Measurements from ENCODE around the gene GLCCI1.
"Not testable (repeated sequence)": the region's sequence is repeated elsewhere in the genome, so short reads cannot be mapped to it uniquely, and the experiment has no call there.

DNA sequence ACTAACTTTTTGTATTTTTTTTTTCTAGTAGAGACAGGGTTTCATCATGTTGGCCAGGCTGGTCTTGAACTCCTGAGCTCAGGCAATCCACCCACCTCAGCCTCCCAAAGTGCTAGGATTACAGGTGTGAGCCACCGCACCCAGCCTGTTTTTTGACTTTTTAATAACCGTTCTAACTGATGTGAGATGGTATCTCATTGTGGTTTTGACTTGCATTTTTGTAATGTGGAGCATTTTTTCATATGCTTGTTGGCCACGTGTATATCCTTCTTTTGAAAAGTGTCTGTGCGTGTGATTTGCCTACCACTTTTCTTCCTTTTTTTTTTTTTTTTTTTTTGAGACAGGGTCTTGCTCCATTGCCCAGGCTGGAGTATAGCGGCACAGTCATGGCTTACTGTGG, 94.7 kb downstream of the GLCCI1 start:
- TF ChIP-seq, protein P1, sequence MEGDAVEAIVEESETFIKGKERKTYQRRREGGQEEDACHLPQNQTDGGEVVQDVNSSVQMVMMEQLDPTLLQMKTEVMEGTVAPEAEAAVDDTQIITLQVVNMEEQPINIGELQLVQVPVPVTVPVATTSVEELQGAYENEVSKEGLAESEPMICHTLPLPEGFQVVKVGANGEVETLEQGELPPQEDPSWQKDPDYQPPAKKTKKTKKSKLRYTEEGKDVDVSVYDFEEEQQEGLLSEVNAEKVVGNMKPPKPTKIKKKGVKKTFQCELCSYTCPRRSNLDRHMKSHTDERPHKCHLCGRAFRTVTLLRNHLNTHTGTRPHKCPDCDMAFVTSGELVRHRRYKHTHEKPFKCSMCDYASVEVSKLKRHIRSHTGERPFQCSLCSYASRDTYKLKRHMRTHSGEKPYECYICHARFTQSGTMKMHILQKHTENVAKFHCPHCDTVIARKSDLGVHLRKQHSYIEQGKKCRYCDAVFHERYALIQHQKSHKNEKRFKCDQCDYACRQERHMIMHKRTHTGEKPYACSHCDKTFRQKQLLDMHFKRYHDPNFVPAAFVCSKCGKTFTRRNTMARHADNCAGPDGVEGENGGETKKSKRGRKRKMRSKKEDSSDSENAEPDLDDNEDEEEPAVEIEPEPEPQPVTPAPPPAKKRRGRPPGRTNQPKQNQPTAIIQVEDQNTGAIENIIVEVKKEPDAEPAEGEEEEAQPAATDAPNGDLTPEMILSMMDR (IDR thresholded peaks at IDR 0.05) = not testable (repeated sequence)
- TF ChIP-seq POLR2A (IDR thresholded peaks at IDR 0.05) = not testable (repeated sequence)

Data from lower leg skin (tissue), 3 donors.